HUES6 (cell line): ENCODE data around the gene TRAF3.

Experiments
- H3K27ac ChIP-seq: 2 replicates; pipeline ENCODE4 v1.7.0; 2013; ENCODE audit warnings: low read depth, mild to moderate bottlenecking, low read length, inconsistent platforms
- H3K27me3 ChIP-seq: 2 replicates; pipeline ENCODE4 v1.6.1; 2013; ENCODE audit warnings: low read length; ENCODE audit not compliant: control insufficient read depth, insufficient read depth
- H3K36me3 ChIP-seq: 2 replicates; pipeline ENCODE4 v1.6.1; 2013; ENCODE audit warnings: low read length; ENCODE audit not compliant: control insufficient read depth, insufficient read depth
- H3K4me1 ChIP-seq: 2 replicates; pipeline ENCODE4 v1.6.1; 2013; ENCODE audit warnings: low read length; ENCODE audit not compliant: control insufficient read depth, insufficient read depth
- H3K4me3 ChIP-seq: 2 replicates; pipeline ENCODE4 v1.5.1; 2013; ENCODE audit warnings: low read depth, low read length
- H3K9ac ChIP-seq: one replicate; pipeline ENCODE4 v1.6.1; 2013; ENCODE audit warnings: mild to moderate bottlenecking, low read length
- H3K9me3 ChIP-seq: 2 replicates; pipeline ENCODE4 v1.6.1; 2013; ENCODE audit warnings: low read depth, low read length; ENCODE audit not compliant: control insufficient read depth, insufficient read depth

Gene TRAF3

GRCh38 chr14:102823546-102823945, 46.3 kb downstream of the TRAF3 start:
- H3K9me3 ChIP-seq, result no peaks in the 10 kb centered on the region
- no peak overlapping the region for H3K9ac ChIP-seq
- no peak overlapping the region for H3K4me3 ChIP-seq
- no peaks in the 10 kb centered on the region for H3K27me3 ChIP-seq
- H3K27ac ChIP-seq, result no peak overlapping the region
- H3K4me1 ChIP-seq, result peaks cover 45% of the 10 kb centered on the region
- no peaks in the 10 kb centered on the region for H3K36me3 ChIP-seq

GRCh38 chr14:102824832-102825231, 47.6 kb downstream of the TRAF3 start:
- Histone ChIP-seq H3K4me1 (peaks cover 46% of the 10 kb centered on the region), H3K9ac (no peak overlapping the region)

GRCh38 chr14:102825307-102826095, 48.3 kb downstream of the TRAF3 start:
- Histone ChIP-seq H3K4me1 (peaks cover 48% of the 10 kb centered on the region), H3K9me3 (no peaks in the 10 kb centered on the region), H3K27ac (no peak overlapping the region), H3K27me3 (no peaks in the 10 kb centered on the region), H3K9ac (no peak overlapping the region), H3K36me3 (no peaks in the 10 kb centered on the region), H3K4me3 (no peak overlapping the region)

More at GRCh38 chr14:102824832-102825231, 47.6 kb downstream of the TRAF3 start:
- Histone ChIP-seq H3K27ac (no peak overlapping the region), H3K4me3 (no peak overlapping the region), H3K36me3 (no peaks in the 10 kb centered on the region), H3K9me3 (no peaks in the 10 kb centered on the region), H3K27me3 (no peaks in the 10 kb centered on the region)

- Histone ChIP-seq H3K27me3 (no peaks in the 10 kb centered on the region), H3K4me1 (peaks cover 50% of the 10 kb centered on the region)
These were observed 48.9 kb downstream of the TRAF3 start for GRCh38 chr14:102826161-102826560.

GRCh38 chr14:102826751-102827675, 49.8 kb downstream of the TRAF3 start:
- H3K4me1 ChIP-seq, result peaks cover 53% of the 10 kb centered on the region
- no peaks in the 10 kb centered on the region for H3K9me3 ChIP-seq
- H3K27ac ChIP-seq, result no peak overlapping the region
- no peaks in the 10 kb centered on the region for H3K36me3 ChIP-seq
- no peaks in the 10 kb centered on the region for H3K27me3 ChIP-seq
- H3K4me3 ChIP-seq, result no peak overlapping the region
- no peak overlapping the region for H3K9ac ChIP-seq

More at GRCh38 chr14:102826161-102826560, 48.9 kb downstream of the TRAF3 start:
- no peak overlapping the region for H3K4me3 ChIP-seq
- no peaks in the 10 kb centered on the region for H3K36me3 ChIP-seq
- H3K9me3 ChIP-seq, result no peaks in the 10 kb centered on the region
- H3K9ac ChIP-seq, result no peak overlapping the region
- no peak overlapping the region for H3K27ac ChIP-seq

GRCh38 chr14:102827716-102828115, 50.5 kb downstream of the TRAF3 start:
- Histone ChIP-seq H3K4me1 (peaks cover 54% of the 10 kb centered on the region), H3K36me3 (no peaks in the 10 kb centered on the region), H3K27ac (no peak overlapping the region), H3K9ac (no peak overlapping the region), H3K4me3 (no peak overlapping the region), H3K9me3 (no peaks in the 10 kb centered on the region), H3K27me3 (no peaks in the 10 kb centered on the region)

- H3K9me3 ChIP-seq, result no peaks in the 10 kb centered on the region
- H3K4me1 ChIP-seq, result peaks cover 58% of the 10 kb centered on the region
- no peak overlapping the region for H3K4me3 ChIP-seq
- no peaks in the 10 kb centered on the region for H3K36me3 ChIP-seq
- no peaks in the 10 kb centered on the region for H3K27me3 ChIP-seq
- H3K27ac ChIP-seq, result no peak overlapping the region
- no peak overlapping the region for H3K9ac ChIP-seq
These were observed 50.9 kb downstream of the TRAF3 start for GRCh38 chr14:102828151-102828550.

- H3K4me3 ChIP-seq, result no peak overlapping the region
- H3K27ac ChIP-seq, result no peak overlapping the region
- no peaks in the 10 kb centered on the region for H3K36me3 ChIP-seq
These were observed 51.8 kb downstream of the TRAF3 start for GRCh38 chr14:102829016-102829548.

GRCh38 chr14:102830474-102831045, 53.3 kb downstream of the TRAF3 start:
- Histone ChIP-seq H3K36me3 (no peaks in the 10 kb centered on the region), H3K27me3 (no peaks in the 10 kb centered on the region), H3K4me3 (no peak overlapping the region), H3K4me1 (peaks cover 49% of the 10 kb centered on the region), H3K27ac (no peak overlapping the region), H3K9ac (no peak overlapping the region), H3K9me3 (no peaks in the 10 kb centered on the region)

More at GRCh38 chr14:102829016-102829548, 51.8 kb downstream of the TRAF3 start:
- no peaks in the 10 kb centered on the region for H3K9me3 ChIP-seq
- no peaks in the 10 kb centered on the region for H3K27me3 ChIP-seq
- no peak overlapping the region for H3K9ac ChIP-seq
- peaks cover 62% of the 10 kb centered on the region for H3K4me1 ChIP-seq

GRCh38 chr14:102831163-102831804, 54.0 kb downstream of the TRAF3 start:
- Histone ChIP-seq H3K27ac (no peak overlapping the region), H3K27me3 (no peaks in the 10 kb centered on the region), H3K9ac (no peak overlapping the region), H3K4me3 (no peak overlapping the region), H3K9me3 (no peaks in the 10 kb centered on the region), H3K4me1 (peaks cover 42% of the 10 kb centered on the region), H3K36me3 (no peaks in the 10 kb centered on the region)
